ENCODE measurements around the gene CHD6. TPM values are rescaled to one million over a fixed set of nuclear protein-coding genes. Genes with fewer than 3 reads are reported as not detected.

Gene CHD6
- total and polyA plus RNA-seq, 2 of the 13 experiments (the other 11 are each of a cell fraction or from before 2014, with no cell fraction given), result 14.4 to 52.0 TPM

GRCh38 chr20:41594514-41595322 is 23.5 kb downstream of the CHD6 start (continued):
- TF ChIP-seq ZBTB40 (IDR thresholded peaks at IDR 0.05) (no peak), ZBTB40 (CRISPR knock-in tag; IDR thresholded peaks at IDR 0.05) (no peak), ZNF782 (CRISPR knock-in tag; IDR thresholded peaks at IDR 0.05; ENCODE audit: borderline replicate concordance) (no peak), CENPX (CRISPR knock-in tag; IDR thresholded peaks at IDR 0.05) (no peak), FUBP1 (CRISPR knock-in tag; IDR thresholded peaks at IDR 0.05; ENCODE audit: borderline replicate concordance) (no peak), CHCHD3 (CRISPR knock-in tag; IDR thresholded peaks at IDR 0.05) (no peak), HNRNPLL (IDR thresholded peaks at IDR 0.05; ENCODE audit: low read depth, low read length, poor library complexity, severe bottlenecking) (no peak), GATAD2A (CRISPR knock-in tag; IDR thresholded peaks at IDR 0.05) (peak; percentile 84), CREB1 (IDR thresholded peaks at IDR 0.05) (no peak), CREB1 (CRISPR knock-in tag; IDR thresholded peaks at IDR 0.05) (peak; percentile 54), TBX2 (CRISPR knock-in tag; IDR thresholded peaks at IDR 0.05; ENCODE audit: borderline replicate concordance) (peak; percentile 98), TEAD3 (CRISPR knock-in tag; optimal IDR thresholded peaks at IDR 0.05; ENCODE audit: borderline replicate concordance) (peak; percentile 54), PREB (CRISPR knock-in tag; IDR thresholded peaks at IDR 0.05) (no peak), SALL2 (CRISPR knock-in tag; IDR thresholded peaks at IDR 0.05) (no peak), ZFP1 (CRISPR knock-in tag; IDR thresholded peaks at IDR 0.05) (0 out of 2 replicates have a peak, but pooled peaks have one; percentile 62), CCDC6 (CRISPR knock-in tag; IDR thresholded peaks at IDR 0.05) (0 out of 2 replicates have a peak, but pooled peaks have one; percentile 72), DBP (CRISPR knock-in tag; IDR thresholded peaks at IDR 0.05; ENCODE audit: not compliant biosample characterization) (no peak)

All from HepG2 (cell line).